Keratinocyte (primary cell): ENCODE results near the gene TMEM94. TPM values are rescaled to one million over a fixed set of nuclear protein-coding genes. Genes with fewer than 3 reads are reported as not detected.

Source experiments
- DNase-seq: peaks from one replicate; pipeline ENCODE4 v3.0.0-alpha.2; 2011; ENCODE audit warnings: low read depth, missing footprints, low spot score
- FAIRE-seq: peaks from 2 replicates; lab custom pipeline; 2011; peaks lifted over from hg19 to GRCh38; lab: Jason Lieb, UNC
- H2AFZ ChIP-seq: 2 replicates; pipeline ENCODE4 v1.6.0; 2012; ENCODE audit warnings: low read length, control low read depth, inconsistent platforms; ENCODE audit not compliant: control insufficient read depth
- H3K27ac ChIP-seq: 2 replicates; pipeline ENCODE4 v1.5.1; 2011; ENCODE audit warnings: low read length; ENCODE audit not compliant: control insufficient read depth, insufficient read depth
- H3K27me3 ChIP-seq: 3 replicates; pipeline ENCODE4 v1.6.0; 2011; ENCODE audit warnings: low read length; ENCODE audit not compliant: control insufficient read depth, insufficient read depth; ENCODE audit errors: extremely low read depth
- H3K36me3 ChIP-seq, 2 experiments: 2 replicates in 1 of 2; 3 replicates in 1 of 2; pipeline ENCODE4 v1.5.1; 2011; ENCODE audit warnings: low read length in 2 of 2, mild to moderate bottlenecking in 1 of 2; ENCODE audit not compliant: control insufficient read depth in 2 of 2, insufficient read depth in 2 of 2; ENCODE audit errors: extremely low read depth in 1 of 2
- H3K4me1 ChIP-seq: 3 replicates; pipeline ENCODE4 v1.5.1; 2011; ENCODE audit warnings: low read length; ENCODE audit not compliant: control insufficient read depth, insufficient read depth; ENCODE audit errors: extremely low read depth
- H3K4me2 ChIP-seq: 3 replicates; pipeline ENCODE4 v1.6.0; 2011; ENCODE audit warnings: low read depth, low read length; ENCODE audit not compliant: control insufficient read depth, insufficient read depth; ENCODE audit errors: extremely low read depth
- H3K4me3 ChIP-seq, 3 experiments: fragments of 200-600 bp in 1 of 3; sonication (generic) in 1 of 3; 2 replicates in 2 of 3; 3 replicates in 1 of 3; pipeline ENCODE4 v1.5.1; 2011 to 2016; ENCODE audit warnings: low read length in 3 of 3, mild to moderate bottlenecking in 3 of 3, control low read depth in 2 of 3, inconsistent platforms in 1 of 3, low read depth in 1 of 3, mixed read lengths in 1 of 3, mixed run types in 1 of 3, moderate library complexity in 1 of 3; ENCODE audit not compliant: control insufficient read depth in 2 of 3, insufficient read depth in 2 of 3; ENCODE audit errors: extremely low read depth in 1 of 3
- H3K79me2 ChIP-seq: 2 replicates; pipeline ENCODE4 v1.6.0; 2012; ENCODE audit warnings: low read length; ENCODE audit not compliant: control insufficient read depth, insufficient read depth
- H3K9ac ChIP-seq: 3 replicates; pipeline ENCODE4 v1.6.0; 2011; ENCODE audit warnings: low read length; ENCODE audit not compliant: control insufficient read depth, insufficient read depth; ENCODE audit errors: extremely low read depth
- H3K9me1 ChIP-seq: 3 replicates; pipeline ENCODE4 v1.6.0; 2011; ENCODE audit warnings: low read length; ENCODE audit not compliant: control insufficient read depth, insufficient read depth; ENCODE audit errors: extremely low read depth
- H3K9me3 ChIP-seq: 2 replicates; pipeline ENCODE4 v1.5.1; 2012; ENCODE audit warnings: low read depth, low read length; ENCODE audit not compliant: control insufficient read depth
- H4K20me1 ChIP-seq: 3 replicates; pipeline ENCODE4 v1.6.0; 2011; ENCODE audit warnings: low read length; ENCODE audit not compliant: control insufficient read depth, insufficient read depth; ENCODE audit errors: extremely low read depth
- CTCF ChIP-seq, 3 experiments: IDR thresholded peaks in 1 of 3; conservative IDR thresholded peaks in 1 of 3; optimal IDR thresholded peaks in 1 of 3; 2 replicates in 2 of 3; 3 replicates in 1 of 3; pipeline versions ENCODE3 to v1.5.1; 2011; ENCODE audit warnings: low read length in 3 of 3, mild to moderate bottlenecking in 3 of 3, moderate library complexity in 2 of 3, control low read depth in 1 of 3, inconsistent platforms in 1 of 3; ENCODE audit not compliant: insufficient read depth in 2 of 3; ENCODE audit errors: extremely low read depth in 1 of 3
- EZH2 ChIP-seq: IDR thresholded peaks from one replicate; pipeline ENCODE4 v1.6.1; 2012; ENCODE audit warnings: inconsistent platforms, mild to moderate bottlenecking, low read length, moderate library complexity
- dilution Hi-C: fragments of 300-500 bp; cut with MboI; formaldehyde crosslinking; loops from one replicate; pipeline ENCODE4 v1.7.0; 2020; ENCODE audit warnings: low sequenced_read_pairs; ENCODE audit not compliant: extremely low pct_ligation_motif_present
- polyA plus RNA-seq, 5 experiments: library from polyadenylated mRNA; depleted of rRNA in 3 of 5; stranded (reverse) in 3 of 5; stranded (forward) in 1 of 5; unstranded in 1 of 5; fragments of >200 nt; gene quantifications; 1 replicate in 1 of 5; 2 replicates in 3 of 5; 3 replicates in 1 of 5; pipeline versions ENCODE4 v1.2.1 to v1.2.3, GENCODE V29; 2011 to 2012; ENCODE audit warnings: missing spikeins in 2 of 5, low read depth in 1 of 5, low replicate concordance in 1 of 5

Gene TMEM94
- polyA plus RNA-seq, 1 donor (not counting 4 experiments of a cell fraction or from before 2014, with no cell fraction given), result 13.6 TPM

DNA sequence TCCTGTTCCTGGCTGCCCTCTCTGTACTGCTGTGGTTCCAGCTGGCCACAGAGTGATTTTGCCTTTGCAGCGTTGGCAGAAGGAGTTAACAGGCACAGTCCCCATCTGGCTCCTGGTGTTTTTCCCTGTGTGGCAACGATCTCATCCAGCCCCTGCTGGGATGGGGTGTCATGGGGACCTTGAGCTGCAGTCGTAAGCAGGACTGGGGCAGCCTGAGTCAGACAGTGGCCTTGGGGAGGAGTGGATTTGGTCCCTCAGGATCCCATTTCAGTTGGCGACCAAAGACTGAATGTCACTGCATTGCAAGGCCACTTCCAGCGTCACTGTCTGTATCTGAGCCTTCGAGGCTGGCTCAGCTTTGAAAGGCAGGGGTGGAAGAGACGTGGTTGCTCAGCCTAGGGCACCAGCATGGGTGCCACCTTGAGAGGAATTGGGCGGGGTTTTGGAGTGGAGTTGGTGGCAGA, 11.9 kb downstream of the TMEM94 start:
- DNase-seq (no peak), FAIRE-seq (no peak)
- Histone ChIP-seq H2AFZ (no peak overlapping the region), H4K20me1 (no peaks in the 10 kb centered on the region), H3K36me3 (peaks cover 0 to 11% of the 10 kb centered on the region in 2 experiments), H3K79me2 (peaks cover 2% of the 10 kb centered on the region), H3K9ac (no peak overlapping the region), H3K9me1 (no peaks in the 10 kb centered on the region), H3K4me1 (peaks cover 8% of the 10 kb centered on the region), H3K4me2 (no peak overlapping the region), H3K27ac (no peak overlapping the region), H3K9me3 (no peaks in the 10 kb centered on the region), H3K27me3 (no peaks in the 10 kb centered on the region), H3K4me3 (no peak overlapping the region)
- no peak for TF ChIP-seq EZH2
- TF ChIP-seq CTCF (optimal IDR thresholded peaks at IDR 0.05 in 1 of 3, IDR thresholded peaks at IDR 0.05 in 1 of 3, conservative IDR thresholded peaks at IDR 0.05 in 1 of 3; ENCODE audit: extremely low read depth in 1 of 3, insufficient read depth in 2 of 3, low read length in 3 of 3), result no peak
- dilution Hi-C loops, result no loop called here

DNA sequence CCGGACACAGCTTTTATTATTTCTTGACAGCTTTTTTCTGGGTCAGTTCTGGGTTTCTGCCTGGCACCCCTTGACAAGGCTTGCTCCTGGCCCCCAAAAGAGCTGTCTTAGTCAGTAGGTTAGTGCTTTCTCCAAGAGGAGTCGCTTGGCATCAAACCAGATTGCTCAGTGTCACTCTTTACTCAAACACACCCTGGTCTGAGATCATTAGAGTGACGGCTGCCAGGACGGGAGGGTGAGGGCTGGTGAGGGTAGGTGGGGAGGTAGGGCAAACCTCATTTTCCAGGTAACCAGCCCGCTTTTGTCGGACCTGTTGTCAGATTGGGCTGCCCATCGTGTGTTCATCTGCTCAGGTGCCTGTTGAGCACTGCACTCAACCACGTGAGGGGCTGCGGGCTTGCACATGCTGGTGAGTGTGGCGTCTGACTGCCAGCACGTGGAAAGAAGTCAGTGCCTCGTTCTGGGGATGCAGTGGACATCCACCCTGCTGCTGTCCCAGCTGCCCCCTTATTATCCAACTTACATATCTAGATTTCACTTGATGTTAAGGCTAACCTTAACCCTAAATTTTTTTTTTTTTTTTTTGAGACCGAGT, 12.4 kb downstream of the TMEM94 start:
- dilution Hi-C loops, result no loop called here
- peaks cover 8% of the 10 kb centered on the region for H3K4me1 ChIP-seq
- H3K4me2 ChIP-seq, result no peak overlapping the region
- no peaks in the 10 kb centered on the region for H3K9me3 ChIP-seq
- no peak overlapping the region for H2AFZ ChIP-seq
- H3K27me3 ChIP-seq, result no peaks in the 10 kb centered on the region
- no peaks in the 10 kb centered on the region for H4K20me1 ChIP-seq
- no peak overlapping the region for H3K4me3 ChIP-seq
- H3K36me3 ChIP-seq, result peaks cover 0 to 11% of the 10 kb centered on the region in 2 experiments
- TF ChIP-seq EZH2 (no peak), CTCF (optimal IDR thresholded peaks at IDR 0.05 in 1 of 3, IDR thresholded peaks at IDR 0.05 in 1 of 3, conservative IDR thresholded peaks at IDR 0.05 in 1 of 3; ENCODE audit: extremely low read depth in 1 of 3, insufficient read depth in 2 of 3, low read length in 3 of 3) (no peak)
- no peaks in the 10 kb centered on the region for H3K9me1 ChIP-seq
- FAIRE-seq, result no peak
- peaks cover 2% of the 10 kb centered on the region for H3K79me2 ChIP-seq
- no peak for DNase-seq
- H3K9ac ChIP-seq, result no peak overlapping the region
- H3K27ac ChIP-seq, result no peak overlapping the region
